Right atrium auricular region (tissue), 2 donors: ENCODE data around the gene FGR. TPM values are rescaled to one million over a fixed set of nuclear protein-coding genes. Genes with fewer than 3 reads are reported as not detected.
A peak's percentile ranks its signal among the peaks of the same experiment; 100 is the strongest.

Experiments
- DNase-seq: peaks from one replicate; pipeline ENCODE4 v3.0.0-alpha.2; 2019; ENCODE audit warnings: low spot score
- H3K27ac ChIP-seq, 2 donors: fragments of 200-600 bp; sonication (generic); 1 replicate in 1 of 2; 2 replicates in 1 of 2; pipeline ENCODE4 v1.5.1; 2016 to 2019
- H3K27me3 ChIP-seq, 2 donors: fragments of 200-600 bp; sonication (generic); one replicate each; pipeline versions ENCODE4 v1.5.1 to v1.6.0; 2017 to 2019
- H3K36me3 ChIP-seq: fragments of 200-600 bp; sonication (generic); one replicate; pipeline ENCODE4 v1.5.1; 2016
- H3K4me1 ChIP-seq, 2 donors: fragments of 200-600 bp; sonication (generic); one replicate each; pipeline versions ENCODE4 v1.5.1 to v1.6.0; 2017 to 2019
- H3K4me3 ChIP-seq, 2 donors: fragments of 200-600 bp; sonication (generic); 1 replicate in 1 of 2; 2 replicates in 1 of 2; pipeline ENCODE4 v1.5.1; 2017 to 2019; ENCODE audit warnings: mild to moderate bottlenecking in 1 of 2, moderate library complexity in 1 of 2
- H3K9me3 ChIP-seq, 2 donors: fragments of 200-600 bp; sonication (generic); one replicate each; pipeline ENCODE4 v1.5.1; 2019
- total RNA-seq, 2 donors: library from RNA; depleted of rRNA; stranded (reverse); fragments of >200 nt; gene quantifications; one replicate each; pipeline ENCODE4 v1.1.0, GENCODE V29; 2016
- TF ChIP-seq, protein P1 (sequence below), 2 donors: fragments of 200-600 bp; sonication (generic); IDR thresholded peaks; one replicate each; pipeline ENCODE4 v1.5.1; 2019; ENCODE audit warnings: antibody characterized with exemption in 2 of 2

FGR gene
- total RNA-seq, 2 donors from 2014 or later = 5.7 to 19.8 TPM

- H3K27ac ChIP-seq = no peak overlapping the region
Observed at GRCh38 chr1:27617420-27617819, 17.6 kb downstream of the FGR start.

GRCh38 chr1:27616441-27616840 lies 18.5 kb downstream of the FGR start:
- Histone ChIP-seq H3K9me3 (no peaks in the 10 kb centered on the region), H3K27me3 (no peaks in the 10 kb centered on the region), H3K4me3 (no peak overlapping the region), H3K27ac (no peak overlapping the region), H3K4me1 (peaks cover 0 to 10% of the 10 kb centered on the region in 2 donors), H3K36me3 (no peaks in the 10 kb centered on the region)
- DNase-seq = no peak
- TF ChIP-seq, protein P1, sequence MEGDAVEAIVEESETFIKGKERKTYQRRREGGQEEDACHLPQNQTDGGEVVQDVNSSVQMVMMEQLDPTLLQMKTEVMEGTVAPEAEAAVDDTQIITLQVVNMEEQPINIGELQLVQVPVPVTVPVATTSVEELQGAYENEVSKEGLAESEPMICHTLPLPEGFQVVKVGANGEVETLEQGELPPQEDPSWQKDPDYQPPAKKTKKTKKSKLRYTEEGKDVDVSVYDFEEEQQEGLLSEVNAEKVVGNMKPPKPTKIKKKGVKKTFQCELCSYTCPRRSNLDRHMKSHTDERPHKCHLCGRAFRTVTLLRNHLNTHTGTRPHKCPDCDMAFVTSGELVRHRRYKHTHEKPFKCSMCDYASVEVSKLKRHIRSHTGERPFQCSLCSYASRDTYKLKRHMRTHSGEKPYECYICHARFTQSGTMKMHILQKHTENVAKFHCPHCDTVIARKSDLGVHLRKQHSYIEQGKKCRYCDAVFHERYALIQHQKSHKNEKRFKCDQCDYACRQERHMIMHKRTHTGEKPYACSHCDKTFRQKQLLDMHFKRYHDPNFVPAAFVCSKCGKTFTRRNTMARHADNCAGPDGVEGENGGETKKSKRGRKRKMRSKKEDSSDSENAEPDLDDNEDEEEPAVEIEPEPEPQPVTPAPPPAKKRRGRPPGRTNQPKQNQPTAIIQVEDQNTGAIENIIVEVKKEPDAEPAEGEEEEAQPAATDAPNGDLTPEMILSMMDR (IDR thresholded peaks at IDR 0.05) = peak in 1 of 2 donors; percentile 13

More at GRCh38 chr1:27617420-27617819, 17.6 kb downstream of the FGR start:
- H3K4me3 ChIP-seq = no peak overlapping the region
- H3K9me3 ChIP-seq = no peaks in the 10 kb centered on the region
- H3K4me1 ChIP-seq = peaks cover 0 to 10% of the 10 kb centered on the region in 2 donors
- H3K36me3 ChIP-seq = no peaks in the 10 kb centered on the region
- H3K27me3 ChIP-seq = no peaks in the 10 kb centered on the region
- TF ChIP-seq, protein P1 (IDR thresholded peaks at IDR 0.05) = no peak
- no peak for DNase-seq

DNA sequence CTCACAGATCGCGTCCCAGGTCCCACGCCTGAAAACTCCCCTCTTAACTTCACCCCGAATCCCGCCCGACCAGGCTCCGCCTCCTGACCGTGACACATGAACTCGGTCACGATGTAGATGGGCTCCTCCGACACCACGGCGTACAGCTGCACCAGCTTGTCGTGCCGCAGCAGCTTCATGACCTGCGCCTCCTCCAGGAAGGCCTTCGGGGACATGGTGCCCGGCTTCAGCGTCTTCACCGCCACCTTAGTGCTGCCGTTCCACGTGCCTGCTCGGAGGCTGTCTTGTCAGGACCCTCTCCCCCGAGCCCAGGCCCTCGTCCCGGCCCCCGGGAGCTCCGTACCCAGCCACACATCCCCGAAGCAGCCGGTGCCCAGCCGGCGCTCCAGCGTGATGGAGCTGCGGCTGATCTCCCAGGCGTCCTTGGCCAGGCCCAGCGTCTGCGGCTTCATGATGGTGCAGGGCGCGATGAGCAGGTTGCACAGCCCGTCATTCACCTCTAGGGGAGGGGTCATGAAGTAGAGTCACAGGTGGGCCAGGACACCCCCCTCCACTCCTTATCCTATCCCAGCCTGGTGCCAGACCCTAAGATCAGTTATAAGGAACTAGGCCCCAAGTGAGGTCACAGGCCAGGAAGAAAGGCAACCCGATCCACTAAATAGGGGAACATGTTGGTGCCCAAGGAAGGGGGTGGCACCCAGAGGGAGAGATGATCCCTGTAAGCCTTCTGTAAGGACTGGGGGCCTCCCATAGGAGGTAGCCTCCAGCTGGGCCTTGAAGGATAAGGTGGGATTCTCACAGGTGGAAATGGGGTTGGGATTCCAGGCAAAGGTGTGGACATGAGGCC lies 19.4 kb downstream of the FGR start:
- no peaks in the 10 kb centered on the region for H3K27me3 ChIP-seq
- no peak for DNase-seq
- peaks cover 0 to 10% of the 10 kb centered on the region in 2 donors for H3K4me1 ChIP-seq
- H3K4me3 ChIP-seq = no peak overlapping the region
- H3K9me3 ChIP-seq = no peaks in the 10 kb centered on the region
- no peaks in the 10 kb centered on the region for H3K36me3 ChIP-seq
- TF ChIP-seq, protein P1 (IDR thresholded peaks at IDR 0.05) = no peak
- no peak overlapping the region for H3K27ac ChIP-seq

DNA sequence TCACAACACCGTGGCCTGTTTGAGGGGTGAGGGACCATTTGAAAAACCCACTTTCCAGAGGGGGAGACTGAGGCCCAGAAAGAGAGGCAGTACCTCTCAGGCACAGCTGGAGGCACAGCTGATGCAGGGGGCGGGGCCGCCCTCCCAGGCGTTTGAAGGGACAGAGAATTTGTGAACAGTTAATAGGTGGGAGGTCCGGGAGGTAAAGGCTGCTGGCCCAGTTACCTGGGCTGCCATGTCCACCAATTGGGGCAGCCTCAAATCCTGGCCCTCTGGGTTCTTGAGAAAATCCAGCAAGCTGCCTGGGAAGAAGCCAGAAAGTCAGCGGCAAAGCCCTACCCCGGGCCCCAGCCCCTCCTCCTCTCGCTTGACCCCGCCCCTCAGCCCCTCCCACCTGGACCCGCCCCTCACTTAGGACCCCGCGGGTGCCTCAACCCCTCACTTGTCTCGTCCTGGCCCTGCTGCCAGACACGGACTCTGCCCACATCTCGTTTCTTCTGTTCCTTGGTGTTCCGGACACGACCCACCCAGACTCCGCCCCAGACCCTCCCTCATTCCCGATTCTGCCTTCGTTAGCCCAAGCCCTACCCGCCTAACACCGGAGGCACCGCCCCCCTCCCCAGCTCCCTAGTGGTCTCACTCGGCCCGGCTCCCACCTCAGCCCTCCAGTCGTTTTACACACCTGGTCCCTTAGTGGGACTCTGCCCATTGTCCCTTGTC lies 20.2 kb downstream of the FGR start:
- no peaks in the 10 kb centered on the region for H3K9me3 ChIP-seq
- DNase-seq = no peak
- no peaks in the 10 kb centered on the region for H3K36me3 ChIP-seq
- H3K27ac ChIP-seq = no peak overlapping the region
- H3K4me1 ChIP-seq = peaks cover 0 to 10% of the 10 kb centered on the region in 2 donors
- TF ChIP-seq, protein P1 (IDR thresholded peaks at IDR 0.05) = no peak
- H3K4me3 ChIP-seq = no peak overlapping the region
- no peaks in the 10 kb centered on the region for H3K27me3 ChIP-seq

GRCh38 chr1:27614043-27614624 lies 20.9 kb downstream of the FGR start:
- TF ChIP-seq, protein P1 (IDR thresholded peaks at IDR 0.05) = no peak

More at GRCh38 chr1:27614043-27614624, 20.9 kb downstream of the FGR start:
- no peaks in the 10 kb centered on the region for H3K36me3 ChIP-seq
- no peaks in the 10 kb centered on the region for H3K27me3 ChIP-seq
- H3K4me3 ChIP-seq = no peak overlapping the region
- H3K27ac ChIP-seq = no peak overlapping the region
- no peak for DNase-seq
- H3K4me1 ChIP-seq = peaks cover 0 to 10% of the 10 kb centered on the region in 2 donors
- no peaks in the 10 kb centered on the region for H3K9me3 ChIP-seq
